Loucy (cell line): Measurements from ENCODE around the gene ARHGAP24.
"Not testable (repeated sequence)": the region's sequence is repeated elsewhere in the genome, so short reads cannot be mapped to it uniquely, and the experiment has no call there.

Experiments
- H2AFZ ChIP-seq: fragments of 200-600 bp; sonication (generic); 2 replicates; pipeline ENCODE4 v1.6.0; 2016; ENCODE audit warnings: antibody characterized with exemption, mild to moderate bottlenecking, low read length, moderate library complexity
- H3F3A ChIP-seq: fragments of 200-600 bp; 2 replicates; pipeline ENCODE4 v1.6.0; 2016; ENCODE audit warnings: antibody characterized with exemption, low read depth, mild to moderate bottlenecking
- H3K27me3 ChIP-seq: fragments of 200-600 bp; sonication (generic); 2 replicates; pipeline ENCODE4 v1.6.1; 2014; ENCODE audit warnings: low read length, mild to moderate bottlenecking; ENCODE audit not compliant: insufficient read depth, poor library complexity, severe bottlenecking
- H3K36me3 ChIP-seq: fragments of 200-600 bp; sonication (generic); 2 replicates; pipeline ENCODE4 v1.6.1; 2016; ENCODE audit warnings: low read length; ENCODE audit not compliant: insufficient read depth
- H3K4me1 ChIP-seq: fragments of 200-600 bp; sonication (generic); 2 replicates; pipeline ENCODE4 v1.5.1; 2014; ENCODE audit warnings: low read length, mild to moderate bottlenecking; ENCODE audit not compliant: insufficient read depth, poor library complexity, severe bottlenecking
- H3K4me2 ChIP-seq: fragments of 200-600 bp; sonication (generic); 2 replicates; pipeline ENCODE4 v1.6.0; 2014; ENCODE audit warnings: antibody characterized with exemption, low read length, low read depth, mild to moderate bottlenecking; ENCODE audit not compliant: poor library complexity, severe bottlenecking
- H3K4me3 ChIP-seq: fragments of 200-600 bp; sonication (generic); 2 replicates; pipeline ENCODE4 v1.5.1; 2014; ENCODE audit warnings: low read length, mild to moderate bottlenecking, mixed read lengths; ENCODE audit not compliant: poor library complexity, severe bottlenecking
- H3K79me2 ChIP-seq: fragments of 200-600 bp; sonication (generic); 2 replicates; pipeline ENCODE4 v1.6.1; 2014; ENCODE audit warnings: low read length; ENCODE audit not compliant: insufficient read depth
- H3K9ac ChIP-seq: fragments of 200-600 bp; sonication (generic); 2 replicates; pipeline ENCODE4 v1.6.0; 2014; ENCODE audit warnings: mild to moderate bottlenecking, low read depth, low read length, moderate library complexity; ENCODE audit not compliant: poor library complexity, severe bottlenecking
- H3K9me2 ChIP-seq: fragments of 200-600 bp; sonication (generic); replicated peaks from 2 replicates; pipeline ENCODE4 v1.6.1; 2016; ENCODE audit warnings: low read depth, low read length, mixed read lengths
- H3K9me3 ChIP-seq: fragments of 200-600 bp; sonication (generic); 2 replicates; pipeline ENCODE4 v1.6.1; 2014; ENCODE audit warnings: mild to moderate bottlenecking, antibody characterized with exemption, low read length, low read depth; ENCODE audit not compliant: insufficient read depth
- H4K20me1 ChIP-seq: fragments of 200-600 bp; sonication (generic); 2 replicates; pipeline ENCODE4 v1.6.0; 2014; ENCODE audit warnings: antibody characterized with exemption, low read length, mild to moderate bottlenecking; ENCODE audit not compliant: insufficient read depth, poor library complexity, severe bottlenecking
- EZH2phosphoT487 ChIP-seq: fragments of 200-600 bp; IDR thresholded peaks from 2 replicates; pipeline ENCODE4 v1.6.1; 2018; ENCODE audit warnings: antibody characterized with exemption, mild to moderate bottlenecking, moderate library complexity, borderline replicate concordance
- TF ChIP-seq, protein P1 (sequence below): fragments of 200-600 bp; sonication (generic); conservative IDR thresholded peaks from 2 replicates; pipeline ENCODE4 v1.5.1; 2014; ENCODE audit warnings: mild to moderate bottlenecking, antibody characterized with exemption, low read length

The ARHGAP24 gene

DNA sequence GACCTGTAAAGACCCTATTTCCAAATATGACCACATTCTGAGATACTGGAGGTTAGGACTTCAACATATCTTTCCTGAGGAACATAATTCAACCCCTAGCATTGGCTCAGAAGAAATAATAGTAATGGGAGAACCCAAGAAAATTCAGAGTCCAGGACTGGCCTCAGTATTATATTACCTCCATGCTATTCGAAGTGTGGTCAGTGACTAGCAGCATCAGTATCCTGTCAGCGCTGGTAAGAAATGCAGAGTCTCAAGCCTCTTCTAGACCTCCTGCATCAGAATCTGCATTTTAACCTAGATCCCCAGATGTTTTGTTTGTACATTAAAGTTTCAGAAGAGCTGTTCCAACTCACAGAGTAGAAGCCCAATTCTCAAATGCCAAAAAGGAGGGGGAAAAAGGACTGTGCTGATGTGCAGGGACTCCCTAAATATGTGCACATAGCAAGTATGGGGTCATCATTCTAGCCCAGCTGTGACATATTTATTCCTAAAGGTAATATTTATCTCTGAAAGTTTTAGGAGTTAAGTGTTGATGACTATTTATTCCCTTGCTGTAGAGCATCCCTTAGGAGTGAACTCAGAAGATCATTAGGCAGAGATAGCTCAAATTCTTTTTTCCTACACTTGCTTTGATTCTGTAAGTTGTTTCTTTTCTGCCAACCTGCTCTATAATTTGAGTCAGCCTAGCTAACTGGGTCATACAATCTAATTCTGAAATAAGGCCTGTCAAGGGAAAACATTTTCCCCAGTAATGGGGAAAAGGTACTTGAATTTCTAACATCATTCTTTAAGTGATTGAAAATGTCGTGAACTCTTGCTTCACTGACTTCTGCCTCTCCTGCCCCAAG is 361.9 kb downstream of the ARHGAP24 start:
- Histone ChIP-seq H2AFZ (peak overlapping the region; percentile 22; the same call in 1 of the 2 replicates), H3K9me2 (no peaks in the 10 kb centered on the region), H3K36me3 (no peaks in the 10 kb centered on the region), H4K20me1 (no peaks in the 10 kb centered on the region), H3K9ac (no peak overlapping the region), H3K4me2 (no peak overlapping the region), H3K79me2 (no peaks in the 10 kb centered on the region), H3K4me3 (no peak overlapping the region), H3K27me3 (no peaks in the 10 kb centered on the region), H3F3A (no peaks in the 10 kb centered on the region), H3K9me3 (no peaks in the 10 kb centered on the region), H3K4me1 (no peaks in the 10 kb centered on the region)
- TF ChIP-seq EZH2phosphoT487 = no peak
- TF ChIP-seq, protein P1, sequence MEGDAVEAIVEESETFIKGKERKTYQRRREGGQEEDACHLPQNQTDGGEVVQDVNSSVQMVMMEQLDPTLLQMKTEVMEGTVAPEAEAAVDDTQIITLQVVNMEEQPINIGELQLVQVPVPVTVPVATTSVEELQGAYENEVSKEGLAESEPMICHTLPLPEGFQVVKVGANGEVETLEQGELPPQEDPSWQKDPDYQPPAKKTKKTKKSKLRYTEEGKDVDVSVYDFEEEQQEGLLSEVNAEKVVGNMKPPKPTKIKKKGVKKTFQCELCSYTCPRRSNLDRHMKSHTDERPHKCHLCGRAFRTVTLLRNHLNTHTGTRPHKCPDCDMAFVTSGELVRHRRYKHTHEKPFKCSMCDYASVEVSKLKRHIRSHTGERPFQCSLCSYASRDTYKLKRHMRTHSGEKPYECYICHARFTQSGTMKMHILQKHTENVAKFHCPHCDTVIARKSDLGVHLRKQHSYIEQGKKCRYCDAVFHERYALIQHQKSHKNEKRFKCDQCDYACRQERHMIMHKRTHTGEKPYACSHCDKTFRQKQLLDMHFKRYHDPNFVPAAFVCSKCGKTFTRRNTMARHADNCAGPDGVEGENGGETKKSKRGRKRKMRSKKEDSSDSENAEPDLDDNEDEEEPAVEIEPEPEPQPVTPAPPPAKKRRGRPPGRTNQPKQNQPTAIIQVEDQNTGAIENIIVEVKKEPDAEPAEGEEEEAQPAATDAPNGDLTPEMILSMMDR = no peak

GRCh38 chr4:85837439-85837733 is 362.4 kb downstream of the ARHGAP24 start:
- H4K20me1 ChIP-seq = no peaks in the 10 kb centered on the region
- H3K4me3 ChIP-seq = no peak overlapping the region
- H3K9me3 ChIP-seq = no peaks in the 10 kb centered on the region
- no peaks in the 10 kb centered on the region for H3K9me2 ChIP-seq
- peaks cover 3% of the 10 kb centered on the region for H3K4me1 ChIP-seq
- no peak overlapping the region for H3K4me2 ChIP-seq
- H2AFZ ChIP-seq = no peak overlapping the region
- H3K9ac ChIP-seq = no peak overlapping the region
- no peaks in the 10 kb centered on the region for H3F3A ChIP-seq
- H3K36me3 ChIP-seq = no peaks in the 10 kb centered on the region
- no peaks in the 10 kb centered on the region for H3K27me3 ChIP-seq
- TF ChIP-seq, protein P1 = no peak
- no peak for TF ChIP-seq EZH2phosphoT487
- H3K79me2 ChIP-seq = no peaks in the 10 kb centered on the region

- H3K79me2 ChIP-seq, H3K4me3 ChIP-seq, H3F3A ChIP-seq, H4K20me1 ChIP-seq, H3K9me2 ChIP-seq, H3K36me3 ChIP-seq, H3K4me1 ChIP-seq, H2AFZ ChIP-seq, H3K9ac ChIP-seq, H3K9me3 ChIP-seq, H3K4me2 ChIP-seq, H3K27me3 ChIP-seq: not testable (repeated sequence)
Observed at GRCh38 chr4:85839981-85840451, 365.1 kb downstream of the ARHGAP24 start.

DNA sequence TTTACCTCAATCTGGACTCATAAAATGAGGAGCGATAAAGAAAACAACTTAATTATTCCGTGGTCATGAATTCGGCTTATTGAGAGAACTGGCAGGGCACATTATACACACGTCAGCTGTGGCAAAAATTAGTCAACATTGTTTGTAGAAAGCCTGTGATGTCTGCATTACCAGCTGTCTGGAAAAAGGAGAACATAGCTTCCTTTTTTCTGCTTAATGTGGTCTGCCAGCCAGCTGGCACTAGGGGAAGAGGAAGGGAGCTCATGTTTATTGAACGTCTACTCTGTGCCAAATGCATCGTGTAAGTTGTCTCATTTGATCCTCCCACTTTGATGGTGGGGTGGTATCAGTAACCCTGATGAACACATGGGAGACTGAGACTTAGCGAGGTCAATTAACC is 367.6 kb downstream of the ARHGAP24 start:
- Histone ChIP-seq H3F3A (no peaks in the 10 kb centered on the region), H3K9me3 (no peaks in the 10 kb centered on the region), H3K4me3 (no peak overlapping the region), H2AFZ (peak overlapping the region; percentile 11; the same call in 1 of the 2 replicates), H3K9me2 (no peaks in the 10 kb centered on the region), H3K4me1 (peaks cover 6% of the 10 kb centered on the region), H3K36me3 (no peaks in the 10 kb centered on the region), H3K79me2 (no peaks in the 10 kb centered on the region), H4K20me1 (no peaks in the 10 kb centered on the region), H3K9ac (no peak overlapping the region), H3K27me3 (no peaks in the 10 kb centered on the region), H3K4me2 (no peak overlapping the region)
- TF ChIP-seq, protein P1 = no peak
- TF ChIP-seq EZH2phosphoT487 = no peak

- H3K27me3 ChIP-seq, H3K9me3 ChIP-seq, H4K20me1 ChIP-seq, H3K4me3 ChIP-seq, H3K4me1 ChIP-seq, H3K9ac ChIP-seq, H3K36me3 ChIP-seq, H3F3A ChIP-seq, H3K9me2 ChIP-seq, H3K79me2 ChIP-seq, H2AFZ ChIP-seq, H3K4me2 ChIP-seq: not testable (repeated sequence)
Observed at GRCh38 chr4:85853740-85854139, 378.8 kb downstream of the ARHGAP24 start.
